HCT116 (cell line): ENCODE measurements around the gene RNASET2. TPM values are rescaled to one million over a fixed set of nuclear protein-coding genes. Genes with fewer than 3 reads are reported as not detected.

Source experiments
- ATAC-seq: fragments of 200-7000 bp; cut with Tn5 transposase; 2 replicates; pipeline ENCODE4 v1.9.1; 2020; ENCODE audit warnings: mild to moderate bottlenecking, moderate library complexity
- BruUV-seq: library from RNA; stranded (reverse); fragments of 400-500 nt; replicated peaks from 2 replicates; lab custom pipeline; 2021; lab: Mats Ljungman, UMichigan
- CTCF ChIA-PET: fragments of 300-600 bp; sonication (Branson Sonifier 250); formaldehyde crosslinking; loops from one replicate; lab custom pipeline; 2021; ENCODE audit warnings: antibody characterized with exemption; lab: Charles Lee
- POLR2A ChIA-PET: fragments of 300-600, 350-600 bp; sonication (Branson Sonifier 250); formaldehyde crosslinking; loops from one replicate; lab custom pipeline; 2021; ENCODE audit warnings: antibody characterized with exemption; lab: Charles Lee
- RAD21 ChIA-PET, 2 experiments: fragments of 300-600 bp; sonication (Branson Sonifier 250); formaldehyde crosslinking; loops; one replicate each; lab custom pipeline; 2023; ENCODE audit warnings: low total read pairs in 2 of 2; ENCODE audit not compliant: uncharacterized antibody in 2 of 2, unreplicated experiment in 2 of 2, low non-redundant PET in 1 of 2; lab: Charles Lee
- DNase-seq: peaks from one replicate; pipeline ENCODE4 v3.0.0-alpha.2; 2010; ENCODE audit warnings: low read depth, low spot score
- H2AFZ ChIP-seq: fragments of 200-600 bp; shearing (Covaris generic), sonication (generic); 2 replicates; pipeline ENCODE4 v1.6.1; 2017; ENCODE audit warnings: low read depth, mixed run types, mixed read lengths, antibody characterized with exemption, low read length; ENCODE audit not compliant: poor library complexity, severe bottlenecking
- H3K27ac ChIP-seq: 2 replicates; pipeline ENCODE4 v1.5.1; 2012; ENCODE audit warnings: low read depth, low read length
- H3K27me3 ChIP-seq: fragments of 200-600 bp; sonication (generic); 2 replicates; pipeline ENCODE4 v1.6.1; 2016; ENCODE audit warnings: mixed run types, low read length, mixed read lengths; ENCODE audit not compliant: insufficient read depth
- H3K36me3 ChIP-seq, 2 experiments: fragments of 200-500 bp in 1 of 2; fragments of 200-600 bp in 1 of 2; sonication (Bioruptor generic) in 1 of 2; sonication (generic) in 1 of 2; 2 replicates each; pipeline versions ENCODE4 v1.5.1 to v1.6.1; 2014 to 2016; ENCODE audit warnings: low read length in 2 of 2, inconsistent platforms in 1 of 2, mixed read lengths in 1 of 2, mixed run types in 1 of 2; ENCODE audit not compliant: insufficient read depth in 2 of 2, control insufficient read depth in 1 of 2
- H3K4me1 ChIP-seq, 2 experiments: fragments of 200-600 bp in 1 of 2; sonication (generic) in 1 of 2; 2 replicates each; pipeline versions ENCODE4 v1.5.1 to v1.6.1; 2012 to 2017; ENCODE audit warnings: low read length in 2 of 2, inconsistent platforms in 1 of 2, mild to moderate bottlenecking in 1 of 2, mixed read lengths in 1 of 2, mixed run types in 1 of 2, moderate library complexity in 1 of 2; ENCODE audit not compliant: insufficient read depth in 2 of 2, control insufficient read depth in 1 of 2
- H3K4me2 ChIP-seq: fragments of 200-600 bp; sonication (generic); 2 replicates; pipeline ENCODE4 v1.6.1; 2017; ENCODE audit warnings: mixed run types, low read length, mixed read lengths
- H3K4me3 ChIP-seq, 2 experiments: fragments of 200-600 bp in 1 of 2; sonication (generic) in 1 of 2; replicated peaks in 1 of 2; 2 replicates each; pipeline ENCODE4 v1.5.1; 2011 to 2016; ENCODE audit warnings: low read length in 2 of 2, control low read depth in 1 of 2, low read depth in 1 of 2, mild to moderate bottlenecking in 1 of 2, mixed read lengths in 1 of 2, mixed run types in 1 of 2
- H3K79me2 ChIP-seq: fragments of 200-600 bp; sonication (generic); 2 replicates; pipeline ENCODE4 v1.6.1; 2017; ENCODE audit warnings: mild to moderate bottlenecking, mixed run types, low read length, moderate library complexity, mixed read lengths; ENCODE audit not compliant: insufficient read depth
- H3K9ac ChIP-seq: fragments of 200-600 bp; sonication (generic); 2 replicates; pipeline ENCODE4 v1.6.1; 2016; ENCODE audit warnings: low read length, mixed read lengths
- H3K9me2 ChIP-seq: fragments of 200-600 bp; sonication (generic), shearing (Covaris generic); 2 replicates; pipeline ENCODE4 v1.6.1; 2017; ENCODE audit warnings: mixed run types, mild to moderate bottlenecking, moderate library complexity; ENCODE audit not compliant: insufficient read depth
- H3K9me3 ChIP-seq, 2 experiments: fragments of 200-500 bp in 1 of 2; fragments of 200-600 bp in 1 of 2; sonication (Bioruptor generic) in 1 of 2; sonication (generic) in 1 of 2; 2 replicates each; pipeline ENCODE4 v1.6.1; 2014 to 2017; ENCODE audit warnings: low read length in 2 of 2, mixed read lengths in 2 of 2, inconsistent platforms in 1 of 2, low read depth in 1 of 2, mild to moderate bottlenecking in 1 of 2, mixed run types in 1 of 2, moderate library complexity in 1 of 2; ENCODE audit not compliant: control insufficient read depth in 1 of 2, insufficient read depth in 1 of 2
- H4K20me1 ChIP-seq: fragments of 200-600 bp; sonication (generic), shearing (Covaris generic); 2 replicates; pipeline ENCODE4 v1.6.1; 2017; ENCODE audit warnings: mixed run types, mild to moderate bottlenecking, moderate library complexity; ENCODE audit not compliant: insufficient read depth
- ATF3 ChIP-seq: IDR thresholded peaks from 2 replicates; pipeline ENCODE4 v1.6.1; 2012
- ELF1 ChIP-seq: IDR thresholded peaks from 2 replicates; pipeline ENCODE4 v1.6.1; 2012; ENCODE audit warnings: low read depth, borderline replicate concordance
- EZH2 ChIP-seq: fragments of 200-600 bp; sonication (generic); IDR thresholded peaks from 2 replicates; pipeline ENCODE4 v1.6.1; 2017; ENCODE audit warnings: antibody characterized with exemption, mixed run types
- EZH2phosphoT487 ChIP-seq: fragments of 200-600 bp; IDR thresholded peaks from 2 replicates; pipeline ENCODE4 v1.6.1; 2018; ENCODE audit warnings: antibody characterized with exemption, borderline replicate concordance
- POLR2A ChIP-seq: IDR thresholded peaks from 2 replicates; pipeline ENCODE4 v1.7.0; 2011; ENCODE audit warnings: borderline replicate concordance; ENCODE audit not compliant: insufficient read depth, insufficient read length; ENCODE audit errors: extremely low read depth
- REST ChIP-seq: IDR thresholded peaks from 2 replicates; pipeline ENCODE4 v1.6.1; 2012; ENCODE audit warnings: low read depth
- SP1 ChIP-seq: IDR thresholded peaks from 2 replicates; pipeline ENCODE4 v1.6.1; 2012; ENCODE audit warnings: low read depth
- SRF ChIP-seq: IDR thresholded peaks from 2 replicates; pipeline ENCODE4 v1.6.1; 2012; ENCODE audit warnings: low read depth
- YY1 ChIP-seq: IDR thresholded peaks from 2 replicates; pipeline ENCODE4 v1.6.1; 2011; ENCODE audit warnings: low read length, low read depth, moderate library complexity, mild to moderate bottlenecking; ENCODE audit not compliant: insufficient replicate concordance; ENCODE audit errors: extremely low read depth
- ZBTB33 ChIP-seq: IDR thresholded peaks from 2 replicates; pipeline ENCODE4 v1.6.1; 2011; ENCODE audit warnings: mild to moderate bottlenecking, low read length, moderate library complexity; ENCODE audit not compliant: insufficient replicate concordance; ENCODE audit errors: extremely low read depth
- ZNF274 ChIP-seq: fragments of 200-500 bp; sonication (Bioruptor generic); IDR thresholded peaks from 2 replicates; pipeline ENCODE4 v1.6.1; 2014; ENCODE audit warnings: mild to moderate bottlenecking, low read depth, low read length, inconsistent platforms
- intact Hi-C: fragments of 100-400 bp; cut with micrococcal nuclease; formaldehyde crosslinking; loops from 2 replicates; pipeline ENCODE4 v1.10.0; 2022
- total RNA-seq: library from RNA; stranded (reverse); gene quantifications from one replicate; pipeline ENCODE4 v1.2.1, GENCODE V29; 2021; ENCODE audit not compliant: unreplicated experiment

RNASET2 gene
- total RNA-seq, 1 experiment from 2014 or later: 32.8 TPM

GRCh38 chr6:166906376-166907044, 49.8 kb downstream of the RNASET2 start:
- no peaks in the 10 kb centered on the region for H3K36me3 ChIP-seq
- no peak for DNase-seq
- ChIA-PET POLR2A (no interaction called here), RAD21 (no interaction called here), CTCF (no interaction called here)
- no peak overlapping the region for H2AFZ ChIP-seq
- H3K27ac ChIP-seq: no peak overlapping the region
- no peak overlapping the region for H3K4me3 ChIP-seq
- intact Hi-C loops: no loop called here
- no peak for ATAC-seq
- BruUV-seq: no TSS peak
- H3K79me2 ChIP-seq: no peaks in the 10 kb centered on the region
- peaks cover 2 to 11% of the 10 kb centered on the region in 2 experiments; a peak in 3 of 4 replicates for H3K4me1 ChIP-seq
- H3K9me3 ChIP-seq: no peaks in the 10 kb centered on the region
- TF ChIP-seq SRF (no peak), ATF3 (no peak), EZH2phosphoT487 (no peak), POLR2A (no peak), YY1 (no peak), ZNF274 (no peak), EZH2 (no peak), REST (no peak), ZBTB33 (no peak), ELF1 (no peak), SP1 (no peak)
- no peak overlapping the region for H3K4me2 ChIP-seq
- H3K9me2 ChIP-seq: no peaks in the 10 kb centered on the region
- no peaks in the 10 kb centered on the region for H3K27me3 ChIP-seq
- H3K9ac ChIP-seq: no peak overlapping the region
- no peaks in the 10 kb centered on the region for H4K20me1 ChIP-seq
